ENCODE data around the gene KIF3B.
A peak's percentile ranks its signal among the peaks of the same experiment; 100 is the strongest.
"Not testable (repeated sequence)": the region's sequence is repeated elsewhere in the genome, so short reads cannot be mapped to it uniquely, and the experiment has no call there.

Gene KIF3B

GRCh38 chr20:32271620-32272019 is 5.8 kb upstream of the KIF3B start:
- Histone ChIP-seq H3K27me3 (replicated peaks in 2 of 5; ENCODE audit: control insufficient read depth in 4 of 5, insufficient read depth in 5 of 5, low read length in 4 of 5) (no peaks in the 10 kb centered on the region), H3K36me3 (ENCODE audit: control insufficient read depth in 4 of 4, insufficient read depth in 4 of 4, low read length in 3 of 4) (no peaks in the 10 kb centered on the region), H3K4me1 (ENCODE audit: control extremely low read depth in 1 of 4, control insufficient read depth in 4 of 4, insufficient read depth in 4 of 4, low read length in 3 of 4) (peaks cover 0 to 5% (median 0%) of the 10 kb centered on the region in 4 experiments), H3K27ac (ENCODE audit: insufficient read depth in 1 of 2, low read depth in 1 of 2, low read length in 2 of 2, poor library complexity in 1 of 2, severe bottlenecking in 2 of 2) (no peak overlapping the region), H3K9me3 (ENCODE audit: control extremely low read depth in 1 of 5, control insufficient read depth in 4 of 5, insufficient read depth in 2 of 5, low read depth in 1 of 5, low read length in 4 of 5) (peaks cover 0 to 2% (median 0%) of the 10 kb centered on the region in 5 experiments), H3K4me3 (ENCODE audit: control insufficient read depth in 1 of 7, extremely low read depth in 1 of 7, insufficient read depth in 4 of 7, low read depth in 2 of 7, low read length in 6 of 7) (no peak overlapping the region)
- no peak for DNase-seq
- ChIA-PET CTCF (interaction anchor here (1.5 kb wide), 1 partner anchor 9 kb away, joined by 4 read pairs; no protein-coding TSS in a partner anchor), POLR2A (no interaction called here)
- 98% methylated on average over 4 of the region's 5 CpGs for WGBS (ENCODE audit: insufficient coverage)

- no peak for DNase-seq
- Histone ChIP-seq H3K4me1 (ENCODE audit: control extremely low read depth in 1 of 4, control insufficient read depth in 4 of 4, insufficient read depth in 4 of 4, low read length in 3 of 4) (peaks cover 0 to 19% (median 14%) of the 10 kb centered on the region in 4 experiments), H3K36me3 (ENCODE audit: control insufficient read depth in 4 of 4, insufficient read depth in 4 of 4, low read length in 3 of 4) (no peaks in the 10 kb centered on the region), H3K4me3 (ENCODE audit: control insufficient read depth in 1 of 7, extremely low read depth in 1 of 7, insufficient read depth in 4 of 7, low read depth in 2 of 7, low read length in 6 of 7) (no peak overlapping the region), H3K9me3 (ENCODE audit: control extremely low read depth in 1 of 5, control insufficient read depth in 4 of 5, insufficient read depth in 2 of 5, low read depth in 1 of 5, low read length in 4 of 5) (peaks cover 0 to 2% (median 0%) of the 10 kb centered on the region in 5 experiments), H3K27ac (ENCODE audit: insufficient read depth in 1 of 2, low read depth in 1 of 2, low read length in 2 of 2, poor library complexity in 1 of 2, severe bottlenecking in 2 of 2) (no peak overlapping the region), H3K27me3 (replicated peaks in 2 of 5; ENCODE audit: control insufficient read depth in 4 of 5, insufficient read depth in 5 of 5, low read length in 4 of 5) (no peaks in the 10 kb centered on the region)
- CTCF ChIA-PET = no interaction called here
- 100% methylated on average over 1 of the region's 3 CpGs for WGBS (ENCODE audit: insufficient coverage)
- POLR2A ChIA-PET = interaction anchor here (0.7 kb wide), 1 partner anchor 454 kb away, joined by 3 read pairs; no protein-coding TSS in a partner anchor
These were observed 3.1 kb upstream of the KIF3B start for GRCh38 chr20:32274359-32274758.

- 100% methylated on average over 2 of the region's 3 CpGs for WGBS (ENCODE audit: insufficient coverage)
- H3K36me3 ChIP-seq (ENCODE audit: control insufficient read depth in 4 of 4, insufficient read depth in 4 of 4, low read length in 3 of 4); CTCF ChIA-PET; H3K27me3 ChIP-seq (replicated peaks in 2 of 5; ENCODE audit: control insufficient read depth in 4 of 5, insufficient read depth in 5 of 5, low read length in 4 of 5); H3K9me3 ChIP-seq (ENCODE audit: control extremely low read depth in 1 of 5, control insufficient read depth in 4 of 5, insufficient read depth in 2 of 5, low read depth in 1 of 5, low read length in 4 of 5); H3K27ac ChIP-seq (ENCODE audit: insufficient read depth in 1 of 2, low read depth in 1 of 2, low read length in 2 of 2, poor library complexity in 1 of 2, severe bottlenecking in 2 of 2); H3K4me3 ChIP-seq (ENCODE audit: control insufficient read depth in 1 of 7, extremely low read depth in 1 of 7, insufficient read depth in 4 of 7, low read depth in 2 of 7, low read length in 6 of 7); DNase-seq: not testable (repeated sequence)
- H3K4me1 ChIP-seq (ENCODE audit: control extremely low read depth in 1 of 4, control insufficient read depth in 4 of 4, insufficient read depth in 4 of 4, low read length in 3 of 4) = peaks cover 0 to 19% (median 14%) of the 10 kb centered on the region in 4 experiments
- POLR2A ChIA-PET = interaction anchor here (0.7 kb wide), 1 partner anchor 454 kb away, joined by 3 read pairs; no protein-coding TSS in a partner anchor
These were observed 2.3 kb upstream of the KIF3B start for GRCh38 chr20:32275163-32275562.

- peak overlapping the region; percentile 78 to 95 (median 88) for H3K4me3 ChIP-seq (ENCODE audit: control insufficient read depth in 1 of 7, extremely low read depth in 1 of 7, insufficient read depth in 4 of 7, low read depth in 2 of 7, low read length in 6 of 7)
- H3K9me3 ChIP-seq (ENCODE audit: control extremely low read depth in 1 of 5, control insufficient read depth in 4 of 5, insufficient read depth in 2 of 5, low read depth in 1 of 5, low read length in 4 of 5) = peaks cover 0 to 2% (median 0%) of the 10 kb centered on the region in 5 experiments
- DNase-seq = peak in 2 of 3 donors; percentile 40 to 55
- WGBS (ENCODE audit: insufficient coverage) = 49% methylated on average over 4 of the region's 4 CpGs
- ChIA-PET CTCF (interaction anchor here (0.6 kb wide), 1 partner anchor 186 kb away, joined by 3 read pairs; no protein-coding TSS in a partner anchor), POLR2A (no interaction called here)
- H3K36me3 ChIP-seq (ENCODE audit: control insufficient read depth in 4 of 4, insufficient read depth in 4 of 4, low read length in 3 of 4) = no peaks in the 10 kb centered on the region
- H3K27ac ChIP-seq (ENCODE audit: insufficient read depth in 1 of 2, low read depth in 1 of 2, low read length in 2 of 2, poor library complexity in 1 of 2, severe bottlenecking in 2 of 2) = peak overlapping the region in 1 of 2 experiments; percentile 54
- H3K4me1 ChIP-seq (ENCODE audit: control extremely low read depth in 1 of 4, control insufficient read depth in 4 of 4, insufficient read depth in 4 of 4, low read length in 3 of 4) = peaks cover 0 to 16% (median 14%) of the 10 kb centered on the region in 4 experiments
- no peaks in the 10 kb centered on the region for H3K27me3 ChIP-seq (replicated peaks in 2 of 5; ENCODE audit: control insufficient read depth in 4 of 5, insufficient read depth in 5 of 5, low read length in 4 of 5)
These were observed 770 bp downstream of the KIF3B start for GRCh38 chr20:32278199-32278643.

- ChIA-PET POLR2A (no interaction called here), CTCF (no interaction called here)
- no peaks in the 10 kb centered on the region for H3K27me3 ChIP-seq (replicated peaks in 2 of 5; ENCODE audit: control insufficient read depth in 4 of 5, insufficient read depth in 5 of 5, low read length in 4 of 5)
- peaks cover 4 to 26% (median 23%) of the 10 kb centered on the region in 4 experiments for H3K4me1 ChIP-seq (ENCODE audit: control extremely low read depth in 1 of 4, control insufficient read depth in 4 of 4, insufficient read depth in 4 of 4, low read length in 3 of 4)
- no peaks in the 10 kb centered on the region for H3K9me3 ChIP-seq (ENCODE audit: control extremely low read depth in 1 of 5, control insufficient read depth in 4 of 5, insufficient read depth in 2 of 5, low read depth in 1 of 5, low read length in 4 of 5)
- no peaks in the 10 kb centered on the region for H3K36me3 ChIP-seq (ENCODE audit: control insufficient read depth in 4 of 4, insufficient read depth in 4 of 4, low read length in 3 of 4)
- no peak overlapping the region for H3K4me3 ChIP-seq (ENCODE audit: control insufficient read depth in 1 of 7, extremely low read depth in 1 of 7, insufficient read depth in 4 of 7, low read depth in 2 of 7, low read length in 6 of 7)
- 100% methylated on average over 3 of the region's 4 CpGs for WGBS (ENCODE audit: insufficient coverage)
- no peak overlapping the region for H3K27ac ChIP-seq (ENCODE audit: insufficient read depth in 1 of 2, low read depth in 1 of 2, low read length in 2 of 2, poor library complexity in 1 of 2, severe bottlenecking in 2 of 2)
- no peak for DNase-seq
These were observed 4.3 kb downstream of the KIF3B start for GRCh38 chr20:32281711-32282110.

- Histone ChIP-seq H3K9me3 (ENCODE audit: control extremely low read depth in 1 of 5, control insufficient read depth in 4 of 5, insufficient read depth in 2 of 5, low read depth in 1 of 5, low read length in 4 of 5) (no peaks in the 10 kb centered on the region), H3K36me3 (ENCODE audit: control insufficient read depth in 4 of 4, insufficient read depth in 4 of 4, low read length in 3 of 4) (no peaks in the 10 kb centered on the region), H3K27me3 (replicated peaks in 2 of 5; ENCODE audit: control insufficient read depth in 4 of 5, insufficient read depth in 5 of 5, low read length in 4 of 5) (no peaks in the 10 kb centered on the region), H3K4me3 (ENCODE audit: control insufficient read depth in 1 of 7, extremely low read depth in 1 of 7, insufficient read depth in 4 of 7, low read depth in 2 of 7, low read length in 6 of 7) (no peak overlapping the region), H3K4me1 (ENCODE audit: control extremely low read depth in 1 of 4, control insufficient read depth in 4 of 4, insufficient read depth in 4 of 4, low read length in 3 of 4) (peaks cover 4 to 21% (median 18%) of the 10 kb centered on the region in 4 experiments), H3K27ac (ENCODE audit: insufficient read depth in 1 of 2, low read depth in 1 of 2, low read length in 2 of 2, poor library complexity in 1 of 2, severe bottlenecking in 2 of 2) (no peak overlapping the region)
- POLR2A ChIA-PET = interaction anchor here (0.5 kb wide), 1 partner anchor 14 kb away, joined by 5 read pairs; no protein-coding TSS in a partner anchor
- no peak for DNase-seq
- CTCF ChIA-PET = no interaction called here
- 97% methylated on average over 3 of the region's 4 CpGs for WGBS (ENCODE audit: insufficient coverage)
These were observed 5.0 kb downstream of the KIF3B start for GRCh38 chr20:32282461-32282860.

GRCh38 chr20:32285082-32285620 is 7.7 kb downstream of the KIF3B start:
- ChIA-PET POLR2A (no interaction called here), CTCF (interaction anchor here (0.6 to 1.5 kb wide), 3 partner anchors 14 to 126 kb away, joined by 3 to 6 read pairs (median 3); no protein-coding TSS in a partner anchor)
- peaks cover 4 to 12% (median 9%) of the 10 kb centered on the region in 4 experiments for H3K4me1 ChIP-seq (ENCODE audit: control extremely low read depth in 1 of 4, control insufficient read depth in 4 of 4, insufficient read depth in 4 of 4, low read length in 3 of 4)
- no peak overlapping the region for H3K27ac ChIP-seq (ENCODE audit: insufficient read depth in 1 of 2, low read depth in 1 of 2, low read length in 2 of 2, poor library complexity in 1 of 2, severe bottlenecking in 2 of 2)
- H3K4me3 ChIP-seq (ENCODE audit: control insufficient read depth in 1 of 7, extremely low read depth in 1 of 7, insufficient read depth in 4 of 7, low read depth in 2 of 7, low read length in 6 of 7) = no peak overlapping the region
- H3K9me3 ChIP-seq (ENCODE audit: control extremely low read depth in 1 of 5, control insufficient read depth in 4 of 5, insufficient read depth in 2 of 5, low read depth in 1 of 5, low read length in 4 of 5) = no peaks in the 10 kb centered on the region
- DNase-seq = no peak
- no CpG with 5 or more reads among the region's 3 CpGs for WGBS (ENCODE audit: insufficient coverage)
- no peaks in the 10 kb centered on the region for H3K27me3 ChIP-seq (replicated peaks in 2 of 5; ENCODE audit: control insufficient read depth in 4 of 5, insufficient read depth in 5 of 5, low read length in 4 of 5)
- no peaks in the 10 kb centered on the region for H3K36me3 ChIP-seq (ENCODE audit: control insufficient read depth in 4 of 4, insufficient read depth in 4 of 4, low read length in 3 of 4)
